Immature natural killer cell (primary cell): ENCODE measurements around the gene IAH1. TPM values are rescaled to one million over a fixed set of nuclear protein-coding genes. Genes with fewer than 3 reads are reported as not detected.

ENCODE experiments used
- DNase-seq, 3 donors: peaks; one replicate each; pipeline ENCODE4 v3.0.0; 2022; ENCODE audit warnings: mixed read lengths in 1 of 3
- H3K27ac Mint-ChIP-seq, 6 donors: one replicate each; pipeline ENCODE4 v1.8.0; 2020; ENCODE audit warnings: mixed read lengths in 6 of 6, mild to moderate bottlenecking in 5 of 6, inconsistent platforms in 4 of 6, moderate library complexity in 3 of 6
- H3K27me3 Mint-ChIP-seq, 3 donors: one replicate each; pipeline ENCODE4 v1.8.0; 2020 to 2021; ENCODE audit warnings: low read depth in 3 of 3, mild to moderate bottlenecking in 3 of 3, mixed read lengths in 3 of 3, moderate library complexity in 3 of 3, inconsistent platforms in 1 of 3
- H3K36me3 Mint-ChIP-seq, 3 donors: one replicate each; pipeline ENCODE4 v1.8.0; 2020; ENCODE audit warnings: mixed read lengths in 3 of 3, inconsistent platforms in 2 of 3, mild to moderate bottlenecking in 2 of 3
- H3K4me1 Mint-ChIP-seq, 2 donors: one replicate each; pipeline ENCODE4 v1.8.0; 2020; ENCODE audit warnings: inconsistent platforms in 2 of 2, mild to moderate bottlenecking in 2 of 2, mixed read lengths in 2 of 2, moderate library complexity in 1 of 2
- H3K4me3 Mint-ChIP-seq, 5 donors: one replicate each; pipeline ENCODE4 v1.8.0; 2020; ENCODE audit warnings: mild to moderate bottlenecking in 5 of 5, mixed read lengths in 5 of 5, inconsistent platforms in 3 of 5, moderate library complexity in 3 of 5
- H3K9me3 Mint-ChIP-seq, 6 donors: one replicate each; pipeline ENCODE4 v1.8.0; 2020; ENCODE audit warnings: mild to moderate bottlenecking in 6 of 6, mixed read lengths in 6 of 6, inconsistent platforms in 4 of 6, moderate library complexity in 3 of 6
- polyA plus RNA-seq, 3 donors: library from polyadenylated mRNA; unstranded; fragments of 300-500 nt; fragmentation: Illumina TruSeq; gene quantifications; one replicate each; pipeline ENCODE4 v1.2.3, GENCODE V29; 2021

Gene IAH1
- polyA plus RNA-seq, result 10 to 100 TPM; 68.4 to 88.5 (median 85.4) TPM

- Mint-ChIP-seq H3K27me3 (peaks cover 0 to 12% (median 0%) of the 10 kb centered on the region in 3 donors), H3K9me3 (no peaks in the 10 kb centered on the region), H3K4me1 (peaks cover 43 to 50% of the 10 kb centered on the region in 2 donors), H3K4me3 (peak within 1 kb of the TSS; percentile 82 to 88 (median 87)), H3K27ac (peak within 1 kb of the TSS; percentile 76 to 95 (median 90)), H3K36me3 (peaks cover 0 to 16% (median 10%) of the 10 kb centered on the region in 3 donors)
- DNase-seq, result peak; percentile 75 to 83 (median 78)
Observed at GRCh38 chr2:9474361-9475057, at the start of gene IAH1. Gene IAH1 (plus strand): TSS chr2:9474551. CDS start chr2:9474567, 16 bp downstream.

DNA sequence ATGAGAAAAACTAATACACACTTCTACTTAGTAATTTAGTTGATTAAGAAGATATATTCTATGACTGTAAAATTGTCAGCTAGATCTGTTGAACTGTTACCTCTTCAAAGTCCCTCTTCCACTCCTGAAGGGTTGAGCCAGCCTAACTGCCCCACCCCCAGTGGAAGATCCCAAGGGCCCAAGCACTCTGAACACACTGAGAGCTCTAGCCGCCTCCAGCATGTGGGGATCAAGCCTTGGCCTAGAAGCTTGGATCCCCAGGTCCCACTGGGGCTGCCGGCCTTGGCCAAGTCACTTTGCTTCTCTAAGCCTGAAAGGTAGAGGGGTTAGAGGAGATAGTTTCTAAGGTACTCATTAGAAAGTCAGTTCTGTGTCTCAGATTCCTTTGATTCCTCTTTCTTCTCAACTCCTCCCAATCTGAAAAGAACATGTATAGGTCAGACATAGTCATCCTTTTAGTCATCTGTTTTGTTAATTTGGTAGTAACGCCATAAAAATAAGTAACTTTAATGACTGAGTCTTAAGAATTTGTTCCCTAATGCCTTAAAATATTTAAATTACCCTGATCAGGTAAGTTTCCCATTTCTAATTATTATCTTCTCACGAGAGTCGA, 45.3 kb upstream of the IAH1 start:
- H3K4me3 Mint-ChIP-seq, result no peak overlapping the region
- H3K9me3 Mint-ChIP-seq, result no peaks in the 10 kb centered on the region
- peaks cover 25 to 36% (median 27%) of the 10 kb centered on the region in 3 donors for H3K36me3 Mint-ChIP-seq
- peaks cover 1 to 5% of the 10 kb centered on the region in 2 donors for H3K4me1 Mint-ChIP-seq
- H3K27ac Mint-ChIP-seq, result no peak overlapping the region
- no peak for DNase-seq
- no peaks in the 10 kb centered on the region for H3K27me3 Mint-ChIP-seq

- no peaks in the 10 kb centered on the region for H3K27me3 Mint-ChIP-seq
- DNase-seq, result no peak
- H3K27ac Mint-ChIP-seq, result no peak overlapping the region
- H3K36me3 Mint-ChIP-seq, result peaks cover 32 to 44% (median 32%) of the 10 kb centered on the region in 3 donors
- H3K4me3 Mint-ChIP-seq, result no peak overlapping the region
- H3K9me3 Mint-ChIP-seq, result no peaks in the 10 kb centered on the region
- H3K4me1 Mint-ChIP-seq, result peaks cover 1 to 5% of the 10 kb centered on the region in 2 donors
Observed at GRCh38 chr2:9430316-9431293, 43.7 kb upstream of the IAH1 start.

DNA sequence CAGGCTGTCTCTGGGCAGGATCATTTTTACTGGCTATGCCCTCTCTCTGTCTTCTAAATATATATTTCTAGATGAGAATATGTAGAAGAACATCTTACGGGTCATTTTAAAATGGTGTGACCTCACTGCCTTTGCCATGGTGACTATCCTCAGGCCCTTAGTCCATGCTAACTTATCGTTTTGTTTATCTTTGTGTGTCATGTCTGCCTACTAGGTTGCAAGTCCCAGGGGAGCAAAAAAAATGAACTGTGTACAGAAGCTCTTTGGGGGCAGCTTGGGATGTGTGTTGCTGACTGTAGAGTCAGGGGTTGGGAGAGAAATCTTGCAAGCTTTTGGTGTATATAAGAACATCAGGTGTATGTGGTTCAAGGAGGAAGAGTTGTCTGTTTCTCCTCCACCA, 39.9 kb upstream of the IAH1 start:
- no peaks in the 10 kb centered on the region for H3K27me3 Mint-ChIP-seq
- peak overlapping the region in 1 of 6 donors; percentile 43 for H3K27ac Mint-ChIP-seq
- H3K36me3 Mint-ChIP-seq, result peaks cover 32 to 65% (median 47%) of the 10 kb centered on the region in 3 donors
- no peaks in the 10 kb centered on the region for H3K9me3 Mint-ChIP-seq
- H3K4me1 Mint-ChIP-seq, result no peaks in the 10 kb centered on the region
- no peak for DNase-seq
- H3K4me3 Mint-ChIP-seq, result no peak overlapping the region

DNA sequence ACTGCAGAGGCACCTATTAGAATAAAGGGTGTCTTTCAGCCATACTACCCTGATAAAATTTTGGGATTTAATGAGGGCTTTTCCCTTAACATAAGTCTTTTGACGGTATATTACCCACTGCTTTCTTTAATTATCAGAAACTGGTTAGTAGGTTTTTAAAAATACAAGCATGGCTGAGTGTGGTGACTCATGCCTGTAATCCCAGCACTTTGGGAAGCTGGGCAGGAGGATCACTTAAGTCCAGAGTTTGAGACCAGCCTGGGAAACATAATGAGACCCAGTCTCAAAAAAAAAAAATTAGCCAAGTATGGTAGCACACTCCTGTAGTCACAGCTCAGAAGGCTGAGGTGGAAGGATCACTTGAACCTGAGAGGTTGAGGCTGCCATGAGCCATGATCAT, 34.8 kb upstream of the IAH1 start:
- Mint-ChIP-seq H3K27me3 (no peaks in the 10 kb centered on the region), H3K9me3 (no peaks in the 10 kb centered on the region), H3K4me3 (no peak overlapping the region), H3K4me1 (no peaks in the 10 kb centered on the region), H3K27ac (no peak overlapping the region), H3K36me3 (peaks cover 31 to 55% (median 32%) of the 10 kb centered on the region in 3 donors)
- DNase-seq, result no peak

GRCh38 chr2:9440058-9440727, 34.2 kb upstream of the IAH1 start:
- Mint-ChIP-seq H3K36me3 (peaks cover 28 to 52% (median 33%) of the 10 kb centered on the region in 3 donors), H3K27ac (no peak overlapping the region), H3K4me1 (no peaks in the 10 kb centered on the region), H3K27me3 (peaks cover 0 to 2% (median 0%) of the 10 kb centered on the region in 3 donors), H3K9me3 (no peaks in the 10 kb centered on the region), H3K4me3 (no peak overlapping the region)
- DNase-seq, result no peak

DNA sequence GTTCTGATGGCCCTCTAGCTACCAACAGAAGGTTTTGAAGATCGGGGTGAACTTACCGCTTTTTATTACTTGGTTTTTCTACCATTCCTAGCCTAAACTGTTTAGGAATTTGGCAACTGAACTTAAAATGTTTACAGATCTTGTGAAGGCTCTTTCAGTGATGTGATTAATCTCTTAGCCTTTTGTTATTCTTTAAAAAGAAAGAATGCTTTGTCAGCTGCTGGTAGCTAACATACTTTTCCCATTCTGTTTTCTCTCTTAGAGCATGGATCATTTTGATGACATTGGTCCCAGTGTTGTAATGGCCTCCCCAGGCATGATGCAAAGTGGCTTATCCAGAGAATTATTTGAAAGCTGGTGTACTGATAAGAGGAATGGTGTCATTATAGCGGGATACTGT, 32.8 kb upstream of the IAH1 start:
- Mint-ChIP-seq H3K9me3 (no peaks in the 10 kb centered on the region), H3K27me3 (peaks cover 0 to 2% (median 0%) of the 10 kb centered on the region in 3 donors), H3K4me1 (no peaks in the 10 kb centered on the region), H3K4me3 (no peak overlapping the region), H3K27ac (peak overlapping the region in 1 of 6 donors; percentile 53), H3K36me3 (peaks cover 29 to 55% (median 34%) of the 10 kb centered on the region in 3 donors)
- no peak for DNase-seq

GRCh38 chr2:9443526-9443925, 30.8 kb upstream of the IAH1 start:
- DNase-seq, result no peak

GRCh38 chr2:9445089-9445488, 29.3 kb upstream of the IAH1 start:
- no peaks in the 10 kb centered on the region for H3K9me3 Mint-ChIP-seq
- H3K4me1 Mint-ChIP-seq, result no peaks in the 10 kb centered on the region
- H3K27ac Mint-ChIP-seq, result no peak overlapping the region
- no peak overlapping the region for H3K4me3 Mint-ChIP-seq
- H3K27me3 Mint-ChIP-seq, result peaks cover 0 to 2% (median 0%) of the 10 kb centered on the region in 3 donors
- DNase-seq, result no peak
- H3K36me3 Mint-ChIP-seq, result peaks cover 32 to 49% (median 33%) of the 10 kb centered on the region in 3 donors

More at GRCh38 chr2:9443526-9443925, 30.8 kb upstream of the IAH1 start:
- Mint-ChIP-seq H3K27me3 (peaks cover 0 to 2% (median 0%) of the 10 kb centered on the region in 3 donors), H3K4me3 (no peak overlapping the region), H3K4me1 (no peaks in the 10 kb centered on the region), H3K36me3 (peaks cover 29 to 50% (median 29%) of the 10 kb centered on the region in 3 donors), H3K9me3 (no peaks in the 10 kb centered on the region), H3K27ac (no peak overlapping the region)

- peaks cover 25 to 43% (median 31%) of the 10 kb centered on the region in 3 donors for H3K36me3 Mint-ChIP-seq
- H3K4me3 Mint-ChIP-seq, result no peak overlapping the region
- H3K9me3 Mint-ChIP-seq, result no peaks in the 10 kb centered on the region
- no peak overlapping the region for H3K27ac Mint-ChIP-seq
- no peak for DNase-seq
- no peaks in the 10 kb centered on the region for H3K27me3 Mint-ChIP-seq
- no peaks in the 10 kb centered on the region for H3K4me1 Mint-ChIP-seq
Observed at GRCh38 chr2:9451231-9451630, 23.1 kb upstream of the IAH1 start.

- Mint-ChIP-seq H3K27me3 (peaks cover 0 to 1% (median 0%) of the 10 kb centered on the region in 3 donors), H3K27ac (no peak overlapping the region), H3K36me3 (peaks cover 21 to 42% (median 26%) of the 10 kb centered on the region in 3 donors), H3K9me3 (no peaks in the 10 kb centered on the region), H3K4me1 (peaks cover 11 to 13% of the 10 kb centered on the region in 2 donors), H3K4me3 (no peak overlapping the region)
- DNase-seq, result no peak
Observed at GRCh38 chr2:9460441-9461017, 13.8 kb upstream of the IAH1 start.

- Mint-ChIP-seq H3K4me3 (no peak overlapping the region), H3K27me3 (peaks cover 0 to 1% (median 0%) of the 10 kb centered on the region in 3 donors), H3K27ac (no peak overlapping the region), H3K9me3 (no peaks in the 10 kb centered on the region), H3K36me3 (peaks cover 20 to 44% (median 28%) of the 10 kb centered on the region in 3 donors), H3K4me1 (peaks cover 11 to 13% of the 10 kb centered on the region in 2 donors)
- no peak for DNase-seq
Observed at GRCh38 chr2:9461079-9461478, 13.3 kb upstream of the IAH1 start.

GRCh38 chr2:9462313-9462712, 12.0 kb upstream of the IAH1 start:
- H3K4me1 Mint-ChIP-seq, result peaks cover 11 to 13% of the 10 kb centered on the region in 2 donors
- peaks cover 10 to 36% (median 18%) of the 10 kb centered on the region in 3 donors for H3K36me3 Mint-ChIP-seq
- H3K9me3 Mint-ChIP-seq, result no peaks in the 10 kb centered on the region
- peaks cover 0 to 1% (median 0%) of the 10 kb centered on the region in 3 donors for H3K27me3 Mint-ChIP-seq
- H3K27ac Mint-ChIP-seq, result peak overlapping the region in 1 of 6 donors; percentile 43
- H3K4me3 Mint-ChIP-seq, result no peak overlapping the region
- DNase-seq, result no peak
